HFFc6 (cell line): Measurements from ENCODE around the gene ST3GAL2. TPM values are rescaled to one million over a fixed set of nuclear protein-coding genes. Genes with fewer than 3 reads are reported as not detected.

Experiments
- DNase-seq: peaks from one replicate; pipeline ENCODE4 v3.0.0-alpha.2; 2018
- H3K27ac Mint-ChIP-seq: 2 replicates; pipeline ENCODE4 v1.8.0; 2020; ENCODE audit warnings: mild to moderate bottlenecking, mixed read lengths
- H3K27me3 Mint-ChIP-seq: 2 replicates; pipeline ENCODE4 v1.8.0; 2021; ENCODE audit warnings: mild to moderate bottlenecking, moderate library complexity, mixed read lengths; ENCODE audit not compliant: insufficient read depth
- H3K36me3 Mint-ChIP-seq: 2 replicates; pipeline ENCODE4 v1.8.0; 2021; ENCODE audit warnings: low read depth, mixed read lengths
- H3K4me1 Mint-ChIP-seq: 2 replicates; pipeline ENCODE4 v1.8.0; 2020; ENCODE audit warnings: low read depth, mixed read lengths
- H3K4me3 Mint-ChIP-seq: 2 replicates; pipeline ENCODE4 v1.8.0; 2020; ENCODE audit warnings: mild to moderate bottlenecking, moderate library complexity, mixed read lengths
- H3K9me3 Mint-ChIP-seq: 2 replicates; pipeline ENCODE4 v1.8.0; 2020; ENCODE audit warnings: mild to moderate bottlenecking, mixed read lengths
- CTCF ChIP-seq: fragments of 200-600 bp; sonication (generic); IDR thresholded peaks from 2 replicates; pipeline ENCODE4 v1.5.0; 2021; ENCODE audit warnings: antibody characterized with exemption, mild to moderate bottlenecking
- total RNA-seq, 6 experiments: library from RNA; stranded (reverse); fragmentation: NEBNext Ultra II Directional; extraction: Animal tissue kit (Norgen Biotek cat#: 25700); gene quantifications; 2 replicates in 1 of 6; 3 replicates in 5 of 6; pipeline ENCODE4 v1.2.3, GENCODE V29; 2021

Gene ST3GAL2
- total RNA-seq, 6 experiments from 2014 or later = 25.4 to 31.2 (median 26.3) TPM

- Mint-ChIP-seq H3K27me3 (peaks cover 2% of the 10 kb centered on the region; the same call in 1 of the 2 replicates), H3K27ac (no peak overlapping the region), H3K4me3 (no peak overlapping the region), H3K36me3 (no peaks in the 10 kb centered on the region), H3K4me1 (no peaks in the 10 kb centered on the region), H3K9me3 (no peaks in the 10 kb centered on the region)
- DNase-seq = no peak
- no peak for TF ChIP-seq CTCF
These were observed 5.6 kb upstream of the ST3GAL2 start for GRCh38 chr16:70444249-70445063.

DNA sequence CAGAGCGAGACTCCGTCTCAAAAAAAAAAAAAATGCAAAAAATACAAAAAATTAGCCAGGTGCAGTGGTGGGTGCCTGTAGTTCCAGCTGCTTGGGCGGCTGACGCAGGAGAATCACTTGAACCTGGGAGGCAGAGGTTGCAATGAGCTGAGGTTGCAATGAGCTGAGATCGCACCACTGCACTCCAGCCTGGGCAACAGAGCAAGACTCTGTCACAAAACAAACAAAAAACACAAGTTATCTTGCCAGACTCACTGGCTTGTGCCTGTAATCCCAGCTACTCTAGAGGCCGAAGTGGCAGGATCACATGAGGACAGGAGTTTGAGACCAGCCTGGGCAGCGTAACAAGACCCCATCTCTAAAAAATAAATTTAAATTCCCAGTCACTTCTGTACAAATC lies 3.4 kb upstream of the ST3GAL2 start:
- no peak overlapping the region for H3K27ac Mint-ChIP-seq
- H3K36me3 Mint-ChIP-seq = no peaks in the 10 kb centered on the region
- H3K4me3 Mint-ChIP-seq = no peak overlapping the region
- no peaks in the 10 kb centered on the region for H3K9me3 Mint-ChIP-seq
- peaks cover 11% of the 10 kb centered on the region for H3K4me1 Mint-ChIP-seq
- no peak for DNase-seq
- peaks cover 2% of the 10 kb centered on the region for H3K27me3 Mint-ChIP-seq
- TF ChIP-seq CTCF = no peak

DNA sequence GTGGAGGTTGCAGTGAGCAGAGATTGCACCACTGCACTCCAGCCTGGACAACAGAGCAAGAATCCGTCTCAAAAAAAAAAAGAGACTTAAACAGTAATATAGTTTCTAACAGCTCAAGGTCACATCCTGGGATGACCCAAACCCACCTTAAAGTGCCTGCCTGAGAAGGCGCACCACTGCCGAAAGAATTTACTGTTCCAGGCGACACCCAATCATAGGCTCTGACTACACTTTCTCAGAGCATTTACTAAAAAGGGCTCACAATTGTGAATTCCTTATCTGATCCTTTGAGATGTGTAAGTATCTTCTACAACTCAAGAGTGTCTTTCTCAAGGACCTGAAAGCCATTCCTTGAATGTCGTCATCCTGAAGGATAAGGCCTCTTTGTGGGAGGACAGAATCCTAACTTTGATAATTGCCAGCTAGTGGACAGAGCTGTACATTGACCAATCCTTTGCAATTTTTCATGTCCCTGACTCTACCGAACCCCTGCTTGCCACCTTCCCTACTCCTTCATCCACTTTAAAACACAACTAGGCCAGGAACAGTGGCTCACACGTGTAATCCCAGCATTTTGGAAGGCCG lies 2.6 kb upstream of the ST3GAL2 start:
- Mint-ChIP-seq H3K27me3 (peaks cover 2% of the 10 kb centered on the region), H3K4me3 (no peak overlapping the region), H3K27ac (no peak overlapping the region), H3K9me3 (no peaks in the 10 kb centered on the region), H3K4me1 (peaks cover 19% of the 10 kb centered on the region), H3K36me3 (peaks cover 2% of the 10 kb centered on the region)
- TF ChIP-seq CTCF = no peak
- no peak for DNase-seq

DNA sequence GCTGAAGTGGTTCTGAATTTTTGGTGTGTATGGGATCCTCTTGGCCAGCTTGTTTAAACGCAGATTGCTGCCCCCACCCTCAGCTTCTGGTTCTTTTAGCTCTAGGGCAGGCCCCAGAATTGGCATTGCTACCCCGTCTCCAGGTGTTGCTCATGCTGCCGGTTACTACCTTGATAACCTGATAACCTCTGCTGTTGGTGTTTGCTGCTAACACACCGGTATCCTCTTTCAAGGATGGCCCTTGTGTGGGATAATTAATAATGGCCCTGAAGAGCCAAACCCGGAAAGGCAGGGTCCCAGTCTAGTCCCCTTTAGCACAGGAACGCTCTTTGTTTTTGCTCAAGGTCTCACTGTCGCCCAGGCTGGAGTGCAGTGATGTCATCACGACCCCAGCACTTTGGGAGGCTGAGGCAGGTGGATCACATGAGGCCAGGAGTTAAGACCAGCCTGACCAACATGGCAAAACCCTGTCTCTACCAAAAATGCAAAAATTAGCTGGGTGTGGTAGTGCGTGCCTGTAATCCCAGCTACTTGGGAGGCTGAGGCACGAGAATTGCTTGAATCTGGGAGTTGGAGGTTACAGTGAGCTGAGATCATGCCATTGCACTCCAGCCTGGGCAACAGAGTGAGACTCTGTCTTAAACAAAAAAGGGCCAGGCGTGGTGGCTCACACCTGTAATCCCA lies 1.3 kb upstream of the ST3GAL2 start:
- H3K27me3 Mint-ChIP-seq = no peaks in the 10 kb centered on the region; the same call in none of the 2 replicates
- H3K36me3 Mint-ChIP-seq = peaks cover 10% of the 10 kb centered on the region
- no peak for DNase-seq
- TF ChIP-seq CTCF = no peak
- peak overlapping the region; percentile 93 for H3K4me3 Mint-ChIP-seq
- peaks cover 28% of the 10 kb centered on the region for H3K4me1 Mint-ChIP-seq
- H3K27ac Mint-ChIP-seq = no peak overlapping the region; the same call in 1 of the 2 replicates
- H3K9me3 Mint-ChIP-seq = no peaks in the 10 kb centered on the region

DNA sequence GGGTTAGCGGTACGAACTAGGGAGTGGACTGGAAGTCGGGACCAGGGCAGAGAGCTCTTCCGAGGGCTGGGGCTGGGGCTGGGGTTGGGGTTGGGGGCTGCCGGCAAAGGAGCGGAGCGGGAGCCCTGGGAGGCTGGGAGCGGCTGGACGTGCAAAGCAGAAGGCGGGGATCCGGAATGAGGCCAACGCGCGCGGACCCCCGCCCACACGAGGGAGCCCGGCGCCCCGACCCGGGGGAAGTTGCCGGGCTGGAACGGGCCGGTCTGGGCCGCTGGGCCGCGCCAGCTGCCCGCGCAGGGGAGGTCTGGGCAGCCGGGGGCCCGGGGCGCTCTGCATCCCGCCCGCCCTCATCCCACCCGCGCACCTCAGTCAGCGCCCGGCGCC lies 323 bp downstream of the ST3GAL2 start:
- Mint-ChIP-seq H3K36me3 (peaks cover 14% of the 10 kb centered on the region), H3K9me3 (no peaks in the 10 kb centered on the region), H3K27me3 (no peaks in the 10 kb centered on the region; the same call in none of the 2 replicates), H3K4me1 (peaks cover 43% of the 10 kb centered on the region), H3K4me3 (peak overlapping the region; percentile 93), H3K27ac (peak overlapping the region; percentile 84)
- TF ChIP-seq CTCF = no peak
- no peak for DNase-seq
